ENCODE measurements around the gene ABI3. TPM values are rescaled to one million over a fixed set of nuclear protein-coding genes. Genes with fewer than 3 reads are reported as not detected.

Gene ABI3
- total RNA-seq, 4 donors from 2014 or later: 0.60 to 7.6 (median 5.9) TPM

GRCh38 chr17:49198211-49198610 is 12.3 kb upstream of the ABI3 start:
- WGBS, 2 donors (ENCODE audit: low coverage in 1 of 2): 64 to 92% methylated on average over 2 of the region's 2 CpGs
- Histone ChIP-seq H3K27me3 (no peaks in the 10 kb centered on the region), H3K4me1 (peaks cover 0 to 13% (median 6%) of the 10 kb centered on the region in 4 donors), H3K9me3 (no peaks in the 10 kb centered on the region), H3K36me3 (no peaks in the 10 kb centered on the region), H3K27ac (no peak overlapping the region), H3K4me3 (no peak overlapping the region)
- DNase-seq: no peak
- in situ Hi-C loops (cut with MboI; ENCODE audit: low pct_ligation_motif_present in 1 of 4, low pct_unique_long_range_greater_than_20kb in 1 of 4, low sequenced_read_pairs in 3 of 4): no loop called here
- TF ChIP-seq POLR2AphosphoS5 (IDR thresholded peaks at IDR 0.05) (no peak), CTCF (IDR thresholded peaks at IDR 0.05) (no peak)
- intact Hi-C loops (cut with DNase I; ENCODE audit: low total_unique reads): no loop called here

- TF ChIP-seq POLR2A (IDR thresholded peaks at IDR 0.05): no peak
- TF ChIP-seq CTCF (IDR thresholded peaks at IDR 0.05): no peak
- no peak for TF ChIP-seq EP300 (IDR thresholded peaks at IDR 0.05; ENCODE audit: low read depth)
- no peak for TF ChIP-seq POLR2AphosphoS5 (IDR thresholded peaks at IDR 0.05)
- no peak for DNase-seq
- intact Hi-C loops (cut with DNase I; ENCODE audit: low total_unique reads) (no loop called here), in situ Hi-C loops (cut with MboI; ENCODE audit: low pct_ligation_motif_present in 1 of 4, low pct_unique_long_range_greater_than_20kb in 1 of 4, low sequenced_read_pairs in 3 of 4) (no loop called here)
- Histone ChIP-seq H3K36me3 (no peaks in the 10 kb centered on the region), H3K9me3 (no peaks in the 10 kb centered on the region), H3K27ac (no peak overlapping the region), H3K4me1 (peaks cover 0 to 4% (median 0%) of the 10 kb centered on the region in 4 donors), H3K4me3 (no peak overlapping the region), H3K27me3 (no peaks in the 10 kb centered on the region)
- 90 to 91% methylated on average over 3 to 13 of the region's 13 CpGs for WGBS, 2 donors (ENCODE audit: low coverage in 1 of 2)
Observed at GRCh38 chr17:49200423-49201083, 10.0 kb upstream of the ABI3 start.

GRCh38 chr17:49201481-49201927 is 9.0 kb upstream of the ABI3 start:
- Histone ChIP-seq H3K9me3 (no peaks in the 10 kb centered on the region), H3K36me3 (no peaks in the 10 kb centered on the region), H3K4me1 (peaks cover 0 to 4% (median 0%) of the 10 kb centered on the region in 4 donors), H3K4me3 (no peak overlapping the region), H3K27ac (no peak overlapping the region), H3K27me3 (no peaks in the 10 kb centered on the region)
- intact Hi-C loops (cut with DNase I; ENCODE audit: low total_unique reads) (no loop called here), in situ Hi-C loops (cut with MboI; ENCODE audit: low pct_ligation_motif_present in 1 of 4, low pct_unique_long_range_greater_than_20kb in 1 of 4, low sequenced_read_pairs in 3 of 4) (no loop called here)
- 81 to 87% methylated on average over 6 to 8 of the region's 8 CpGs for WGBS, 2 donors (ENCODE audit: low coverage in 1 of 2)
- no peak for DNase-seq
- no peak for TF ChIP-seq POLR2A (IDR thresholded peaks at IDR 0.05)
- no peak for TF ChIP-seq EP300 (IDR thresholded peaks at IDR 0.05; ENCODE audit: low read depth)
- TF ChIP-seq CTCF (IDR thresholded peaks at IDR 0.05): no peak
- no peak for TF ChIP-seq POLR2AphosphoS5 (IDR thresholded peaks at IDR 0.05)

- H3K4me1 ChIP-seq: no peaks in the 10 kb centered on the region
- in situ Hi-C loops (cut with MboI; ENCODE audit: low pct_ligation_motif_present in 1 of 4, low pct_unique_long_range_greater_than_20kb in 1 of 4, low sequenced_read_pairs in 3 of 4): no loop called here
- TF ChIP-seq POLR2AphosphoS5 (IDR thresholded peaks at IDR 0.05) (no peak), POLR2A (IDR thresholded peaks at IDR 0.05) (no peak), EP300 (IDR thresholded peaks at IDR 0.05; ENCODE audit: low read depth) (no peak), CTCF (IDR thresholded peaks at IDR 0.05) (no peak)
- H3K27ac ChIP-seq: no peak overlapping the region
- H3K4me3 ChIP-seq: no peak overlapping the region
- H3K9me3 ChIP-seq: no peaks in the 10 kb centered on the region
- H3K36me3 ChIP-seq: no peaks in the 10 kb centered on the region
- WGBS, 2 donors (ENCODE audit: low coverage in 1 of 2): 79 to 81% methylated on average over 2 of the region's 2 CpGs
- intact Hi-C loops (cut with DNase I; ENCODE audit: low total_unique reads): no loop called here
- DNase-seq: no peak
- H3K27me3 ChIP-seq: no peaks in the 10 kb centered on the region
Observed at GRCh38 chr17:49203796-49204195, 6.7 kb upstream of the ABI3 start.

Measured in transverse colon (tissue), 4 donors.